ENCODE measurements around the gene KRT74. TPM values are rescaled to one million over a fixed set of nuclear protein-coding genes. Genes with fewer than 3 reads are reported as not detected.

The KRT74 gene
- total RNA-seq, 2 experiments from 2014 or later, result not detected

DNA sequence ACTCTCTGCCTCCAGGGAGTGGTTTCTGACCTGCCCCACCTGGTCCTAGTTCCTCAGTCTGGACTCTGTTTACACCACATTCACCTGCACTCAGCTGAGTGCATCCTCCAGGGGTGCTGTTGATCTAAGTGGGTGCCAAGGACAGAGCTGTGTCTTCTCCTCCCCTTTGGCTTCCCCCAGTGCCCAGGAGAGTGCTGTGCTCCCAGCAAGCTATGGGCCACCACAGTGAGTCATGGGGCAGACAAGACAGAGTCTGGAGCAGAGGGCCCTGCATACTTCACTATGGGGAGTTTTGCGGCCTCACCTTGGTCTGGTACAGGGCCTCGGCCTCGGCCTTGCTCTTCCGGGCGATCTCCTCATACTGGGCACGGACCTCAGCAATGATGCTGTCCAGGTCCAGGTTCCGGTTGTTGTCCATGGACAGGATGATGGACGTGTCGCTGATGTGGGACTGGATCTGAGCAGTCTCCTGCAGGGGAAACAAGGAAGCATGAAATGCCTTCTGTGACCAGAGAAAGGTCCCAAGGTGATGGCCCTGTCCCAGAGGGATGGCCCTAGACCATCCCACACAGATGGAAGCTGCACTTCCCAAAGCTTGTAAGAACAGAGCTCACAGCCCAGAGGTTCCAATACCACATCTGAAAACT, 39.9 kb upstream of the KRT74 start:
- intact Hi-C loops (cut with micrococcal nuclease), result no loop called here
- Mint-ChIP-seq H3K4me3 (no peak overlapping the region), H3K27ac (no peak overlapping the region), H3K9me3 (no peaks in the 10 kb centered on the region), H3K36me3 (ENCODE audit: low read depth) (no peaks in the 10 kb centered on the region), H3K27me3 (no peaks in the 10 kb centered on the region), H3K4me1 (ENCODE audit: low read depth) (peaks cover 82% of the 10 kb centered on the region)
- ChIA-PET CTCF (no interaction called here), POLR2A (no interaction called here)
- DNase-seq (no peak), ATAC-seq (no peak)
- TF ChIP-seq CTCF (IDR thresholded peaks at IDR 0.05), result no peak

DNA sequence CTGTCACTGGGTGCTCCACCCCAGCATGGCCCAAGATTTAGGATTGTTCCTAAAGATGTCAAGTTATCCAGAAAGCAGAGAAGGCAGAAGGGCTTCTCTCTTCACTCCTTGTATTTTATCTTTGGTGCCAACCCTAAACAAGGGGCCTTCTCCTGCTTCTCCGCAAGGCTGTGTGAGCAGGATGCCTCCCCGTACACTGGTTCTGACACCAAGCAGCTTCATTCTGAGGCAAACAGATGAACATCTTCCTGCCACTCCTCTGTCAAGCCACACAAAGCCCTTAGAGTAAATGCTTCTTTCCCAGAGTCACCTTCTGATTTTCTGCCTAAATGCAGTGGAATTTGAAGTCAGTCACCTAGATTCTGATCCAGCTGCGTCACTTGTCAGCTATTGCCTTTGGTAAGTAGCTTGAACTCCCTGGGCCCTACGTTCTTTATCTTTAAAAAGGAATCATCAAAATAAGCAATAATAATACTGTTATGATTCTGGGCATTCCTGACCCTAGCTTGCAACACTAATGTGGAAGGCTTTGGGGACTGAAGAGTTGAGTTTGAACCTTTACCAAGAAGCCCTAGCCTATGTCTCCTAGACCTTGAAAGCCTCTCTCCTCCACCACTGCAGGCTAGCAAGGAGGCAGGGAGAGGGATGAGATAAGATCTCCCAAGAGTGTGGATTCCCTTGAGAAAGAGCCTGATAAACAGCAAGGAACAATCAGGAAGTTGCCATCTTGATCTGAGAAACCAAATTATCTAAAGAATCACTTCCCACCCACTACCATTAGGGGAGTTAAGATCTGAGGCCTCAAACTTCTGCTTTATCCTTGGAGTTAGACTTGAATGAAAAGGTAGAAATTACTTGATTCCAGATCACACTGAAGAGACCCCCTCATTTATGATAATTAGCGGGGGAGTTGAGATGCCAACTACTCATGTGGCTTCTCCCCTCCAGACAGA, 39.1 kb upstream of the KRT74 start:
- H3K9me3 Mint-ChIP-seq, result no peaks in the 10 kb centered on the region
- H3K27ac Mint-ChIP-seq, result peak overlapping the region; percentile 26
- H3K4me1 Mint-ChIP-seq (ENCODE audit: low read depth), result peaks cover 89% of the 10 kb centered on the region
- intact Hi-C loops (cut with micrococcal nuclease), result no loop called here
- CTCF ChIA-PET, result interaction anchor here (1.3 kb wide), 1 partner anchor 272 kb away, joined by 5 read pairs; no protein-coding TSS in a partner anchor
- no peak for ATAC-seq
- DNase-seq, result no peak
- no peak for TF ChIP-seq CTCF (IDR thresholded peaks at IDR 0.05)
- POLR2A ChIA-PET, result no interaction called here
- no peak overlapping the region for H3K4me3 Mint-ChIP-seq
- no peaks in the 10 kb centered on the region for H3K27me3 Mint-ChIP-seq
- no peaks in the 10 kb centered on the region for H3K36me3 Mint-ChIP-seq (ENCODE audit: low read depth)

GRCh38 chr12:52611080-52611468, 37.4 kb upstream of the KRT74 start:
- H3K27ac Mint-ChIP-seq, result no peak overlapping the region
- intact Hi-C loops (cut with micrococcal nuclease), result no loop called here
- H3K36me3 Mint-ChIP-seq (ENCODE audit: low read depth), result no peaks in the 10 kb centered on the region
- ChIA-PET POLR2A (no interaction called here), CTCF (interaction anchor here (1.1 to 1.9 kb wide), 4 partner anchors 25 to 274 kb away, joined by 3 to 7 read pairs (median 4); no protein-coding TSS in a partner anchor)
- ATAC-seq (no peak), DNase-seq (no peak)
- no peak for TF ChIP-seq CTCF (IDR thresholded peaks at IDR 0.05)
- H3K4me1 Mint-ChIP-seq (ENCODE audit: low read depth), result peaks cover 86% of the 10 kb centered on the region
- H3K9me3 Mint-ChIP-seq, result no peaks in the 10 kb centered on the region
- H3K27me3 Mint-ChIP-seq, result no peaks in the 10 kb centered on the region
- no peak overlapping the region for H3K4me3 Mint-ChIP-seq

DNA sequence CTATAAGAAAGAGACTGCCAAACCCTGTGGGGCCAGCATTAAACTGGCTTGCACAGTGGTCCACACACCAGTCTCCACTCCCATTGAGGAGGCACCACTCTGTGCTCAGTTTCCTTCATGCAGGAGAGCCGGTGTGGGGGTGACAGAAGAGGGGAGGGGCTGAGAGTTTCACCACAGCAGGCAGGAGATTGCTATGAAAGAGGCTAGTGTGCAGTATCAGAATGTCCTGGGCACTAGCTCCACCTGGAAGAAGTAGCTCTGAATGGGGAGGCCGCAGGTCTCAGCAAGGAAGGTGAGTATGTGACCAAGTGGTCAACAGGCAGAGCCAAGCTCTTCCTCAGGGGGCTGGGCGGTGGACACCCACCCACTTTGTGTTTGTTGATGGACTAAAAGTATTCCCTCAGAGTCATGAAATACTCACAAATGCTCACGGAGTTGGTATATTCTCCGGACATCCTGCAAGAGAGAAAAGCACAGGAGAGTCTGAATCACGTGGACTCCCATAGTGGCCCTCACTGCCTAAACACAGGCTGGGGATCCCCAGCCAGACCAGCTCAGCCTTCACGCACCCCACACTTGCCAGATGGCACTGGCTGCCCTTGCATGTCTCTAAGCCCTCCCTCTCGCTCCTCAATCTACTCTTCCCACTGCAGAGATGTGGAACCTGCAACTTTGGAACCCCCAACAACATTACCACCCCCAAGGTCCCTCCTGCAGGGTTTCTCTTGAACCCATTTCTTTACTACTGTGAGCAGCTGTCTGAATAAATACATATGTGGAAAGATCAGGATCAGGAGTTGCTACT, 35.4 kb upstream of the KRT74 start:
- no peak for TF ChIP-seq CTCF (IDR thresholded peaks at IDR 0.05)
- no peaks in the 10 kb centered on the region for H3K9me3 Mint-ChIP-seq
- peak; percentile 26 for DNase-seq
- H3K4me1 Mint-ChIP-seq (ENCODE audit: low read depth), result peaks cover 85% of the 10 kb centered on the region
- ATAC-seq, result peak; percentile 19
- CTCF ChIA-PET, result interaction anchor here (0.6 to 1.9 kb wide), 4 partner anchors 261 to 371 kb away, joined by 3 to 7 read pairs (median 6); no protein-coding TSS in a partner anchor
- H3K36me3 Mint-ChIP-seq (ENCODE audit: low read depth), result no peaks in the 10 kb centered on the region
- H3K27ac Mint-ChIP-seq, result no peak overlapping the region
- H3K4me3 Mint-ChIP-seq, result no peak overlapping the region
- intact Hi-C loops (cut with micrococcal nuclease), result no loop called here
- no peaks in the 10 kb centered on the region for H3K27me3 Mint-ChIP-seq
- POLR2A ChIA-PET, result no interaction called here

Data from activated CD8-positive, alpha-beta T cell treated with anti-CD3 and anti-CD28 coated beads for 36 hours (primary cell).